Activated CD4-positive, alpha-beta memory T cell treated with anti-CD3 and anti-CD28 coated beads for 36 hours (primary cell): ENCODE data around the gene TMEM39B. TPM values are rescaled to one million over a fixed set of nuclear protein-coding genes. Genes with fewer than 3 reads are reported as not detected.
"Not testable (repeated sequence)": the region's sequence is repeated elsewhere in the genome, so short reads cannot be mapped to it uniquely, and the experiment has no call there.

Source experiments
- CTCF ChIA-PET: fragments of 350-600 bp; sonication (Branson Sonifier 250); formaldehyde crosslinking; loops from one replicate; lab custom pipeline; 2021; ENCODE audit warnings: antibody characterized with exemption, inconsistent platforms; lab: Charles Lee
- POLR2A ChIA-PET: fragments of 350-600 bp; sonication (Branson Sonifier 250); formaldehyde crosslinking; loops from one replicate; lab custom pipeline; 2021; ENCODE audit warnings: antibody characterized with exemption; lab: Charles Lee
- DNase-seq: peaks from one replicate; pipeline ENCODE4 v3.0.0-alpha.2; 2020
- H3K27ac Mint-ChIP-seq: one replicate; pipeline ENCODE4 v1.8.0; 2021; ENCODE audit warnings: mixed read lengths
- H3K27me3 Mint-ChIP-seq: one replicate; pipeline ENCODE4 v1.8.0; 2021; ENCODE audit warnings: mixed read lengths
- H3K36me3 Mint-ChIP-seq: one replicate; pipeline ENCODE4 v1.8.0; 2021; ENCODE audit warnings: mixed read lengths
- H3K4me1 Mint-ChIP-seq: one replicate; pipeline ENCODE4 v1.8.0; 2021; ENCODE audit warnings: low read depth, mixed read lengths
- H3K4me3 Mint-ChIP-seq: one replicate; pipeline ENCODE4 v1.8.0; 2021; ENCODE audit warnings: mild to moderate bottlenecking, mixed read lengths
- H3K9me3 Mint-ChIP-seq: one replicate; pipeline ENCODE4 v1.8.0; 2021; ENCODE audit warnings: mixed read lengths
- intact Hi-C: fragments of 100-400 bp; cut with micrococcal nuclease; formaldehyde crosslinking; loops from one replicate; pipeline ENCODE4 v1.15.1; 2023
- total RNA-seq, 2 experiments: library from RNA; stranded (reverse); gene quantifications; one replicate each; pipeline ENCODE4 v1.2.3, GENCODE V29; 2021

TMEM39B gene
- total RNA-seq, 2 experiments from 2014 or later = 18.9 to 19.7 TPM

- ChIA-PET POLR2A (no interaction called here), CTCF (no interaction called here)
Observed at GRCh38 chr1:32115496-32115895, 42.8 kb downstream of the TMEM39B start.

GRCh38 chr1:32116531-32116930, 43.8 kb downstream of the TMEM39B start:
- ChIA-PET CTCF (interaction anchor here (0.7 to 3.0 kb wide), 2 partner anchors 8 to 49 kb away, joined by 3 to 23 read pairs; partner anchors contain the start of gene KPNA6), POLR2A (no interaction called here)
- Mint-ChIP-seq H3K4me1 (peaks cover 52% of the 10 kb centered on the region), H3K36me3 (peaks cover 7% of the 10 kb centered on the region), H3K27ac (no peak overlapping the region), H3K27me3 (no peaks in the 10 kb centered on the region), H3K4me3 (no peak overlapping the region), H3K9me3 (no peaks in the 10 kb centered on the region)
- intact Hi-C loops = no loop called here
- DNase-seq = no peak

More at GRCh38 chr1:32115496-32115895, 42.8 kb downstream of the TMEM39B start:
- Mint-ChIP-seq H3K36me3 (peaks cover 3% of the 10 kb centered on the region), H3K27ac (no peak overlapping the region), H3K27me3 (no peaks in the 10 kb centered on the region), H3K9me3 (no peaks in the 10 kb centered on the region), H3K4me1 (peaks cover 54% of the 10 kb centered on the region), H3K4me3 (no peak overlapping the region)
- intact Hi-C loops = no loop called here
- DNase-seq = no peak

GRCh38 chr1:32122151-32122550, 49.4 kb downstream of the TMEM39B start:
- POLR2A ChIA-PET = interaction anchor here (0.6 kb wide), 2 partner anchors 21 to 331 kb away, joined by 3 to 4 read pairs; no protein-coding TSS in a partner anchor
- peaks cover 44% of the 10 kb centered on the region for H3K4me1 Mint-ChIP-seq
- no peak overlapping the region for H3K27ac Mint-ChIP-seq

GRCh38 chr1:32123361-32123760, 50.6 kb downstream of the TMEM39B start:
- POLR2A ChIA-PET = interaction anchor here (0.6 kb wide), 1 partner anchor 104 kb away, joined by 3 read pairs; no protein-coding TSS in a partner anchor
- H3K9me3 Mint-ChIP-seq, CTCF ChIA-PET, H3K27ac Mint-ChIP-seq, DNase-seq, H3K27me3 Mint-ChIP-seq, H3K4me3 Mint-ChIP-seq, intact Hi-C loops, H3K36me3 Mint-ChIP-seq: not testable (repeated sequence)
- peaks cover 46% of the 10 kb centered on the region for H3K4me1 Mint-ChIP-seq

More at GRCh38 chr1:32122151-32122550, 49.4 kb downstream of the TMEM39B start:
- no peaks in the 10 kb centered on the region for H3K27me3 Mint-ChIP-seq
- no peak for DNase-seq
- no peaks in the 10 kb centered on the region for H3K9me3 Mint-ChIP-seq
- no peak overlapping the region for H3K4me3 Mint-ChIP-seq
- intact Hi-C loops = no loop called here
- peaks cover 4% of the 10 kb centered on the region for H3K36me3 Mint-ChIP-seq
- CTCF ChIA-PET = interaction anchor here (2.8 kb wide), 1 partner anchor 13 kb away, joined by 12 read pairs; the partner anchor contains the start of gene KPNA6

DNA sequence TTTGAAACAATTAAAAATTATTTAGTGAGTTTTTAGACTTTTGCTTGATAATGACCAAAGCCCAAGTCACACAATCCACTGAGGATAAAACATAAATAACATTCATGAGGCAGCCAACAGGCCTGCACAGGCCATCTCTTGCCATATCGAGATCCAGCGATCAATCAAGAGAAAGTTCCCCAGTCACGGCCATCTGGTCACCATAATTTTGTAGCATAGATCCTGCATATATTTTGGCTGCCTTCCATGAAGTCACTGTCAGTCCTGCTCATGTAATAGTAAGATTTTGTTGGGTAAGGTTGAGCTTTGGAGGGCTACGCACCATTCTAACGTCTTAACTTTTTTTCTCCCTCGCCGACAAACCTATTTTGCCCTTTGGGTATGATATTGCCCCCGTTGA, 52.6 kb downstream of the TMEM39B start:
- ChIA-PET POLR2A (no interaction called here), CTCF (interaction anchor here (0.7 kb wide), 1 partner anchor 682 kb away, joined by 3 read pairs; no protein-coding TSS in a partner anchor)
- Mint-ChIP-seq H3K4me3 (no peak overlapping the region), H3K9me3 (no peaks in the 10 kb centered on the region), H3K36me3 (peaks cover 4% of the 10 kb centered on the region), H3K27me3 (no peaks in the 10 kb centered on the region), H3K4me1 (peaks cover 58% of the 10 kb centered on the region), H3K27ac (no peak overlapping the region)
- intact Hi-C loops = no loop called here
- no peak for DNase-seq

DNA sequence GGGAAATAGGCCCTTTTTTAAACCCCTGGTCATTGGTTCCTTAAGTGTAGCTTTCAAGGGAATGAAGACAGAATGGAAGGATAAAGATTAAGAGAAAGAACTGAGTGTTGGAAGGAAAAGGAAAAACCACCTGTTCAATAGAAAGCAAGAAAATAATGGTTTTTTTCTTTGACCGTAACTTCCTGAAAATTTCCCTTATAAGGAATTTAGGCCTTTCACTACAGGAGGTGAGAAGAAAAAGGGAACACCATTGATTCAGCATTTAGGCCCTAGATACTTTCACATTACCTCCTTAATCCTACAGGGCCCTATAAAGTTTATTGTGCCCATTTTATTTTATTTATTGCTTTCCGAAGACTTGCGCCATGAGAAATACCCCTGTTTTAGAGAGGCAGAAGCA, 54.0 kb downstream of the TMEM39B start:
- H3K36me3 Mint-ChIP-seq = no peaks in the 10 kb centered on the region
- POLR2A ChIA-PET = no interaction called here
- DNase-seq = no peak
- peaks cover 47% of the 10 kb centered on the region for H3K4me1 Mint-ChIP-seq
- intact Hi-C loops = no loop called here
- no peaks in the 10 kb centered on the region for H3K9me3 Mint-ChIP-seq
- H3K27me3 Mint-ChIP-seq = no peaks in the 10 kb centered on the region
- CTCF ChIA-PET = interaction anchor here (1.0 to 1.2 kb wide), 2 partner anchors 12 to 18 kb away, joined by 3 read pairs; no protein-coding TSS in a partner anchor
- no peak overlapping the region for H3K27ac Mint-ChIP-seq
- H3K4me3 Mint-ChIP-seq = no peak overlapping the region

DNA sequence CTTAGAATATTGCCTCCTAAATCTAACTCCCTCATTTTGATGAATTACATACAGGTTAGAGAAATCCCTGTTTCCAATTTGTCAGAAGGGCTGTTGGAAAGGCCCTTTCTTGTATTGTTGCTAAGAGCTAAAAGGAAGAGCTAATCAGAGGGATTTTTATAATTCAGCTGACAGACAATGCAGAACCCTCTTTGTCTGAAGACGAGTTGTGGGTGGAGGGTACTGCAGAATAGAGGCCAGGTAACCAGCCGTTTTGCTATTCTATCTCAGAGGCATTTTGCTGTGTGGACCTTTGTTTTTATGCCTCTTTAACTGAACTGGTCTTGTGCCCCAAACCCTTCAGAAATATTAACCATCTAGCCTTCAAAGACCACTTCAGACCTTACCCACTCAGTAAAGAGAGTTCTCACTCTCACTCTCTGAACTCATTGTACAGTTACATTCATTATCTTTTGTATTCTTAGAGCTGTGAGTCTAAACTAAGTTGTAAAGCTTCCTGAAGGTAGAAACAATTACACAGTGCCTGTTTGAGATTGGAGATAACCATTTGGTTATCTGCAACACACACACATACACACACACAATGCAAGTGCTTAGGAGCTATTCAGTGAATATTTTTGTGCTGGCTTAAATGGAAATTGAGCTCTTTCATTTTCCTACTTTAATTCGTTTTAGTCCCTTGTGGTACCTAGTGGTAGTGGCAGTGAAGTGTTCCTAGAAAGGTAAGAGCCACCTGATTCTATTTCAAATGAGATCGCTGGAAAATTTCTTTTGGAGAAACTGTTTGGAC, 54.9 kb downstream of the TMEM39B start:
- peaks cover 42% of the 10 kb centered on the region for H3K4me1 Mint-ChIP-seq
- H3K9me3 Mint-ChIP-seq = no peaks in the 10 kb centered on the region
- ChIA-PET CTCF (interaction anchor here (1.0 to 1.4 kb wide), 7 partner anchors 13 to 51 kb away, joined by 3 to 5 read pairs (median 3); partner anchors contain the start of gene TXLNA), POLR2A (interaction anchor here (1.1 to 1.5 kb wide), 2 partner anchors 13 to 20 kb away, joined by 3 to 4 read pairs; partner anchors contain the start of gene KPNA6)
- H3K4me3 Mint-ChIP-seq = no peak overlapping the region
- no peak overlapping the region for H3K27ac Mint-ChIP-seq
- intact Hi-C loops = no loop called here
- DNase-seq = no peak
- H3K27me3 Mint-ChIP-seq = no peaks in the 10 kb centered on the region
- no peaks in the 10 kb centered on the region for H3K36me3 Mint-ChIP-seq

DNA sequence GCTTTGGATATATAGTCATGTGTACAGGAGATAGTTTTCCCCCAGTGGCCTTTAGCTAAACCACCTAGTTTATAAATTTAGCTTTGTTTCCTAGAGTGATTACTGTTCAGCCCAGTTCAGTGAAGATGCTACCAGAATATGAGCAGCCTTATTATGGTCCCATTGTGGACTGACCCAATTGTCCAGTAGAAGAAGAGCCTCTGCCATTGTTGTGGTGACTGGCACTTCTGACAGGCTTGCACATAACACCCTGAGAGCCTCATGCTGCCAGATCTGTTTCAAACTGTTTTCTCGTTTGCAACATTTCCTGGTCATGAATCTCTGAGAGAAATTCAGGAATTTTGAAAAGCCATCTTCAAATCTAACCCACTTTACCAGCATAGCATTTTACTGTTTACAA, 55.7 kb downstream of the TMEM39B start:
- Mint-ChIP-seq H3K4me3 (no peak overlapping the region), H3K27me3 (no peaks in the 10 kb centered on the region), H3K4me1 (peaks cover 37% of the 10 kb centered on the region), H3K27ac (no peak overlapping the region), H3K36me3 (peaks cover 1% of the 10 kb centered on the region), H3K9me3 (no peaks in the 10 kb centered on the region)
- ChIA-PET CTCF (interaction anchor here (1.0 to 1.4 kb wide), 5 partner anchors 12 to 51 kb away, joined by 3 to 5 read pairs (median 3); partner anchors contain the start of gene TXLNA), POLR2A (interaction anchor here (1.1 to 1.5 kb wide), 2 partner anchors 14 to 21 kb away, joined by 3 to 4 read pairs; partner anchors contain the start of gene KPNA6)
- intact Hi-C loops = no loop called here
- DNase-seq = no peak

GRCh38 chr1:32128964-32129363, 56.2 kb downstream of the TMEM39B start:
- H3K36me3 Mint-ChIP-seq = peaks cover 2% of the 10 kb centered on the region
- intact Hi-C loops = no loop called here
- no peak overlapping the region for H3K27ac Mint-ChIP-seq
- H3K9me3 Mint-ChIP-seq = no peaks in the 10 kb centered on the region
- POLR2A ChIA-PET = interaction anchor here (1.5 kb wide), 1 partner anchor 21 kb away, joined by 3 read pairs; the partner anchor contains the start of gene KPNA6
- CTCF ChIA-PET = interaction anchor here (1.4 kb wide), 1 partner anchor 50 kb away, joined by 3 read pairs; the partner anchor contains the start of gene TXLNA
- no peaks in the 10 kb centered on the region for H3K27me3 Mint-ChIP-seq
- H3K4me3 Mint-ChIP-seq = no peak overlapping the region
- H3K4me1 Mint-ChIP-seq = peaks cover 39% of the 10 kb centered on the region
- no peak for DNase-seq

DNA sequence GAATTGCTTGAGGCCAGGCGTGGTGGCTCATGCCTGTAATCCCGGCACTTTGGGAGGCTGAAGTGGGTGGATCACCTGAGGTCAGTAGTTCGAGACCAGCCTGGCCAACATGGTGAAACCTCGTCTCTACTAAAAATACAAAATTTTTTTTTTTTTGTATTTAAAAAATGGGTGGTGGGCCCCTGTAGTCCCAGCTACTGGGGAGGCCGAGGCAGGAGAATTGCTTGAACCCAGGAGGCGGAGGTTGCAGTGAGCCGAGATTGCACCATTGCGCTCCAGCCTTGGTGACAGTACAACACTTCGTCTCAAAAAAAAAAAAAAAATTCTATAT, 61.2 kb downstream of the TMEM39B start:
- peaks cover 28% of the 10 kb centered on the region for H3K4me1 Mint-ChIP-seq
- POLR2A ChIA-PET = interaction anchor here (0.6 kb wide), 1 partner anchor 101 kb away, joined by 4 read pairs; no protein-coding TSS in a partner anchor
- DNase-seq, H3K9me3 Mint-ChIP-seq, CTCF ChIA-PET, H3K27ac Mint-ChIP-seq, intact Hi-C loops, H3K27me3 Mint-ChIP-seq, H3K4me3 Mint-ChIP-seq, H3K36me3 Mint-ChIP-seq: not testable (repeated sequence)

GRCh38 chr1:32137111-32137510, 64.4 kb downstream of the TMEM39B start:
- DNase-seq = no peak
- Mint-ChIP-seq H3K9me3 (no peaks in the 10 kb centered on the region), H3K27ac (no peak overlapping the region), H3K4me1 (peaks cover 41% of the 10 kb centered on the region), H3K36me3 (peaks cover 6% of the 10 kb centered on the region), H3K27me3 (no peaks in the 10 kb centered on the region), H3K4me3 (no peak overlapping the region)
- ChIA-PET CTCF (interaction anchor here (1.0 kb wide), 1 partner anchor 199 kb away, joined by 3 read pairs; the partner anchor contains the start of gene PTP4A2), POLR2A (no interaction called here)
- intact Hi-C loops = no loop called here

- intact Hi-C loops = no loop called here
- Mint-ChIP-seq H3K4me1 (peaks cover 52% of the 10 kb centered on the region), H3K4me3 (no peak overlapping the region), H3K36me3 (peaks cover 4% of the 10 kb centered on the region), H3K27ac (no peak overlapping the region), H3K27me3 (no peaks in the 10 kb centered on the region), H3K9me3 (no peaks in the 10 kb centered on the region)
- POLR2A ChIA-PET = interaction anchor here (0.9 kb wide), 1 partner anchor 18 kb away, joined by 3 read pairs; no protein-coding TSS in a partner anchor
- no peak for DNase-seq
- CTCF ChIA-PET = no interaction called here
Observed at GRCh38 chr1:32138965-32139364, 66.2 kb downstream of the TMEM39B start.
